PFSK-1 (cell line): Measurements from ENCODE around the gene OXLD1.

Experiments
- FOXP2 ChIP-seq: optimal IDR thresholded peaks from 2 replicates; pipeline ENCODE3; 2011; ENCODE audit warnings: borderline replicate concordance, control low read depth, inconsistent platforms; ENCODE audit not compliant: insufficient read depth; ENCODE audit errors: extremely low read length, extremely low read depth
- POLR2AphosphoS5 ChIP-seq: IDR thresholded peaks from 2 replicates; pipeline ENCODE4 v1.6.1; 2012; ENCODE audit warnings: low read depth, mild to moderate bottlenecking, control low read depth, low read length, moderate library complexity
- REST ChIP-seq, 2 experiments: IDR thresholded peaks; 2 replicates each; pipeline versions ENCODE4 v1.6.1 to v1.8.0; 2011 to 2012; ENCODE audit warnings: low read depth in 2 of 2, low read length in 2 of 2, control low read depth in 1 of 2, inconsistent platforms in 1 of 2, mild to moderate bottlenecking in 1 of 2, moderate library complexity in 1 of 2; ENCODE audit not compliant: insufficient read depth in 1 of 2
- SIN3A ChIP-seq: IDR thresholded peaks from 2 replicates; pipeline ENCODE4 v1.6.1; 2012; ENCODE audit warnings: mild to moderate bottlenecking, low read length, moderate library complexity, borderline replicate concordance; ENCODE audit not compliant: insufficient read depth
- TAF1 ChIP-seq: IDR thresholded peaks from 2 replicates; pipeline ENCODE4 v1.6.1; 2012; ENCODE audit warnings: low read length, control low read depth, borderline replicate concordance; ENCODE audit not compliant: insufficient read depth

OXLD1 gene

GRCh38 chr17:81644496-81644895, 21.9 kb downstream of the OXLD1 start:
- TF ChIP-seq SIN3A (no peak), FOXP2 (no peak), POLR2AphosphoS5 (no peak), TAF1 (no peak), REST (IDR thresholded peaks at IDR 0.05; ENCODE audit: insufficient read depth in 1 of 2, low read depth in 2 of 2, low read length in 2 of 2) (no peak)

GRCh38 chr17:81641825-81642489, 24.4 kb downstream of the OXLD1 start:
- no peak for TF ChIP-seq POLR2AphosphoS5
- TF ChIP-seq FOXP2: no peak
- no peak for TF ChIP-seq SIN3A
- no peak for TF ChIP-seq TAF1
- no peak for TF ChIP-seq REST (IDR thresholded peaks at IDR 0.05; ENCODE audit: insufficient read depth in 1 of 2, low read depth in 2 of 2, low read length in 2 of 2)

GRCh38 chr17:81640011-81640410, 26.4 kb downstream of the OXLD1 start:
- TF ChIP-seq SIN3A (no peak), REST (IDR thresholded peaks at IDR 0.05; ENCODE audit: insufficient read depth in 1 of 2, low read depth in 2 of 2, low read length in 2 of 2) (no peak), POLR2AphosphoS5 (no peak), FOXP2 (no peak), TAF1 (no peak)

- no peak for TF ChIP-seq TAF1
- TF ChIP-seq SIN3A: no peak
- no peak for TF ChIP-seq FOXP2
- TF ChIP-seq POLR2AphosphoS5: no peak
- TF ChIP-seq REST (IDR thresholded peaks at IDR 0.05; ENCODE audit: insufficient read depth in 1 of 2, low read depth in 2 of 2, low read length in 2 of 2): no peak
Measured at GRCh38 chr17:81638683-81639082, 27.7 kb downstream of the OXLD1 start.
